Measurements from ENCODE around the gene ATF6.

Gene ATF6

DNA sequence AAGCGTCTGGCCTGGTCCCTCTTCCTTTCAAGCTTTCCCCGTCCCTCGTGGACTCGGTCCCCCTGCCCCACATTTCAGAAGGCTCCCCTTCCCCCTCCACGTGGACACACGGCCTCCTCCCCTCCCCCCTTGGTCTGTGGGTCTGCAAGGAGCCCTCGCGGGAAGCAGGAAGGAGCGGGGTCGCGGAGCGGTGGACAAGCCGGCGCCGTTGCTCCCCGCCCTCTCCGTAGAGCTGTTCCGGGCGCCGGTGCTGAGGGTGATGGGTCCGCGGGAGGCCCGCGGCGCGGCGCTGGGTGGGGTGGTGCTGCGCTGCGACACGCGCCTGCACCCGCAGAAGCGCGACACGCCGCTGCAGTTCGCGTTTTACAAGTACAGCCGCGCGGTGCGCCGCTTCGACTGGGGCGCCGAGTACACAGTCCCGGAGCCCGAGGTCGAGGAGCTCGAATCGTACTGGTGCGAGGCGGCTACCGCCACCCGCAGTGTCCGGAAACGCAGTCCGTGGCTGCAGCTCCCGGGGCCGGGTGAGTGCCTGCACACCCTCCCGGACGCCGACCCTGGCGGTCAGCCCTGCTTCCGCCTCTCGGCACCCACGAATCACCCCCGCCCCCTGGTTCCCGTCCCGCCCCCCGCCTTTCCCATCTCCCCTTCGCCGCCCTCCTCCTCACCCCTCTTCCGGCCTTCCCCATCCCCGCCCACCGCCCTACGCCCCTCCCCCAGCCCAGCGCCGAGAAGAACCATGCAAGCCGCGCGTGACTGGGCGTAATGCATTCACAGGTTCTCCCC, 39.5 kb upstream of the ATF6 start:
- H3K27ac ChIP-seq (ENCODE audit: low read depth, low read length): peak overlapping the region; percentile 77
- H3K36me3 ChIP-seq (ENCODE audit: control insufficient read depth, low read length): no peaks in the 10 kb centered on the region
- no peaks in the 10 kb centered on the region for H3K9me2 ChIP-seq (replicated peaks; ENCODE audit: control insufficient read depth, low read length)
- H3K4me1 ChIP-seq (ENCODE audit: control insufficient read depth, low read length): peaks cover 54% of the 10 kb centered on the region
- no peaks in the 10 kb centered on the region for H3K27me3 ChIP-seq (ENCODE audit: control insufficient read depth, low read length)
- H3K79me2 ChIP-seq (ENCODE audit: control insufficient read depth, low read length): peaks cover 14% of the 10 kb centered on the region
- H4K20me1 ChIP-seq (ENCODE audit: control insufficient read depth, insufficient read depth, low read depth, low read length): no peaks in the 10 kb centered on the region
- H3K4me3 ChIP-seq (ENCODE audit: low read length): peak overlapping the region; percentile 88
- no peaks in the 10 kb centered on the region for H3K9me3 ChIP-seq (ENCODE audit: control insufficient read depth, insufficient read depth, low read length)
- H3K4me2 ChIP-seq (ENCODE audit: low read length): peak overlapping the region; percentile 94
- TF ChIP-seq EZH2phosphoT487 (IDR thresholded peaks at IDR 0.05; ENCODE audit: borderline replicate concordance, low read length) (no peak), CTCF (IDR thresholded peaks at IDR 0.05; ENCODE audit: low read depth, low read length, poor library complexity, severe bottlenecking) (no peak)
- H3F3A ChIP-seq (ENCODE audit: control insufficient read depth, insufficient read depth): peaks cover 16% of the 10 kb centered on the region

DNA sequence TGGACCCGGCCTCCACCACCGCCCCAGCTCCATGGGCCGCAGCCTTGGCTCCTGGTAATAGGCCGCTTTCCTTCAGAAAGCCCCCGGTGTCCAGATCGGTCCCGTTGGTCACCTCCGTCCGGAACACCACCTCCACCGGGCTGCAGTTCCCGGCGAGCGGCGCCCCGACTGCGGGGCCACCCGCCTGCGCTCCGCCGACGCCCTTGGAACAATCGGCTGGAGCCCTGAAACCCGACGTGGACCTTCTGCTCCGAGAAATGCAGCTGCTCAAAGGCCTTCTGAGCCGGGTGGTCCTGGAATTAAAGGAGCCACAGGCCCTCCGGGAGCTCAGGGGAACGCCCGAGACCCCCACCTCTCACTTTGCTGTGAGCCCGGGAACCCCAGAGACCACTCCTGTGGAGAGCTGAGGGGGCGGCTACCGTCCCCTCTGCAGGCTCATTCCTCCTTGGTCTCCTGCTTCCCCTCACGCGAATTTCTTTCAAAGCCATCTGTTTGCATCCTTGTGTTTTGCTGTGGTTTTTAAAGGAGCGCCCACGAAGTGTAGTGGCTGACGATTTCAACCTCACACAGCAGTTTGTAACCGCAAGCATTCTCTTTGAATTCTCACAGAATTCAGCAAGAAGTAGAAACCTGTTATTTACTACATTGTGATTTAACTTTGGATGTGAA, 38.7 kb upstream of the ATF6 start:
- Histone ChIP-seq H3K27me3 (ENCODE audit: control insufficient read depth, low read length) (no peaks in the 10 kb centered on the region), H3K27ac (ENCODE audit: low read depth, low read length) (peak overlapping the region; percentile 77), H4K20me1 (ENCODE audit: control insufficient read depth, insufficient read depth, low read depth, low read length) (no peaks in the 10 kb centered on the region), H3K36me3 (ENCODE audit: control insufficient read depth, low read length) (no peaks in the 10 kb centered on the region), H3K9me2 (replicated peaks; ENCODE audit: control insufficient read depth, low read length) (no peaks in the 10 kb centered on the region), H3K79me2 (ENCODE audit: control insufficient read depth, low read length) (peaks cover 14% of the 10 kb centered on the region), H3K4me3 (ENCODE audit: low read length) (peak overlapping the region; percentile 88), H3K4me2 (ENCODE audit: low read length) (peak overlapping the region; percentile 94), H3K9me3 (ENCODE audit: control insufficient read depth, insufficient read depth, low read length) (no peaks in the 10 kb centered on the region), H3K4me1 (ENCODE audit: control insufficient read depth, low read length) (peaks cover 47% of the 10 kb centered on the region), H3F3A (ENCODE audit: control insufficient read depth, insufficient read depth) (peaks cover 16% of the 10 kb centered on the region)
- no peak for TF ChIP-seq CTCF (IDR thresholded peaks at IDR 0.05; ENCODE audit: low read depth, low read length, poor library complexity, severe bottlenecking)
- no peak for TF ChIP-seq EZH2phosphoT487 (IDR thresholded peaks at IDR 0.05; ENCODE audit: borderline replicate concordance, low read length)

DNA sequence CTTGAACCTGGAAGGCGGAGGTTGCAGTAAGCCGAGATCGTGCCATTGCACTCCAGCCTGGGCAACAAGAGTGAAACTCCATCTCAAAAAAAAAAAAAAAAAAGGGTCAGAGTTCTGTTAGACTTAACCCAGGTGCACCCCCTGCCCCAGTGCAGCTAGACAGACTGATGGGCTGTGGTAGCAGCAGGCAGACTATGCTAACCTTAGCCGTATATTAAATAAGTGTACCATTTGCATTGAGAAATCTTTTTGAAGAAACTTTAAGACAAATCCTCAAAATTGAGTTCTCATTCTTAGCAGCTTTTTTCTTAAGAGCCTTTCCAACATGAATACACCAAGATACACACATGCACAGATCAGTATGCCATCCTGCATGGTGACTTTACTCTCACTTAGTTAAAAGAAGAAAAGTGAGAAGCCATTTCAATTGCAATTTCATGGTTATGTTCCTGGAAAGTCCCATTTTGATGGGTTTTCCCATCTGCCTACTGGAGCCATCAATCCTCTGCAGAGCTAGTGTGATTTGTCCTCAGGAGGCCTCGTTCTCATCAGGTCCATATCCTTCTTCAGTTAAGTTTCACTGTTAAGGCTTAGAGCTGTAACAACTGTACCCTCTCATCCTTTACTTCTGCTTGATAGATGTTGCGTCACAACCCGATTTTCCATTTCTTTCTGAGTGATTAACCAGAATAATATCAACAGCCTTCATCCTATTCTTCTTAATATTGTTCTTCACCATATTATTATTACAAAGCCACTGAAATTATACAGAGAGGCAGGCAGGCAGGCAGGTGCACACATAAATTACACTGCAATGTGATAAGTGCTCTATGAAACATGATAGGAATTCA, 37.5 kb upstream of the ATF6 start:
- Histone ChIP-seq H3K79me2 (ENCODE audit: control insufficient read depth, low read length) (peaks cover 14% of the 10 kb centered on the region), H3K9me3 (ENCODE audit: control insufficient read depth, insufficient read depth, low read length) (no peaks in the 10 kb centered on the region), H3K4me3 (ENCODE audit: low read length) (no peak overlapping the region), H3K27me3 (ENCODE audit: control insufficient read depth, low read length) (no peaks in the 10 kb centered on the region), H3F3A (ENCODE audit: control insufficient read depth, insufficient read depth) (peaks cover 16% of the 10 kb centered on the region), H3K9me2 (replicated peaks; ENCODE audit: control insufficient read depth, low read length) (no peaks in the 10 kb centered on the region), H3K36me3 (ENCODE audit: control insufficient read depth, low read length) (no peaks in the 10 kb centered on the region), H3K27ac (ENCODE audit: low read depth, low read length) (no peak overlapping the region), H3K4me2 (ENCODE audit: low read length) (peak overlapping the region; percentile 94), H4K20me1 (ENCODE audit: control insufficient read depth, insufficient read depth, low read depth, low read length) (no peaks in the 10 kb centered on the region), H3K4me1 (ENCODE audit: control insufficient read depth, low read length) (peaks cover 40% of the 10 kb centered on the region)
- TF ChIP-seq CTCF (IDR thresholded peaks at IDR 0.05; ENCODE audit: low read depth, low read length, poor library complexity, severe bottlenecking): no peak
- no peak for TF ChIP-seq EZH2phosphoT487 (IDR thresholded peaks at IDR 0.05; ENCODE audit: borderline replicate concordance, low read length)

Measured in DOHH2 (cell line).